K562 (cell line): ENCODE results near the gene RBM44. TPM values are rescaled to one million over a fixed set of nuclear protein-coding genes. Genes with fewer than 3 reads are reported as not detected.

Experiments
- ATAC-seq: fragments of 200-7000 bp; cut with Tn5 transposase; 3 replicates; pipeline ENCODE4 v1.9.1; 2020; ENCODE audit warnings: moderate library complexity
- BruUV-seq: library from RNA; stranded (reverse); fragments of 400-500 nt; replicated peaks from 2 replicates; lab custom pipeline; 2021; lab: Mats Ljungman, UMichigan
- CTCF ChIA-PET: fragments of 300-600 bp; formaldehyde crosslinking; extraction: SDS; loops from one replicate; lab custom pipeline; 2021; ENCODE audit warnings: low intra/inter-chr PET ratio; lab: Yijun Ruan, JAX
- POLR2A ChIA-PET: fragments of 300-600, 350-650 bp; sonication (Branson Sonifier 250); formaldehyde crosslinking; extraction: SDS; loops from one replicate; lab custom pipeline; 2021; ENCODE audit warnings: antibody characterized with exemption, inconsistent platforms; lab: Yijun Ruan, JAX
- DNase-seq, 4 experiments: peaks; one replicate each; pipeline versions ENCODE4 v3.0.0 to v3.0.0-alpha.2; 2011 to 2018; ENCODE audit warnings: low spot score in 3 of 4, mixed read lengths in 3 of 4; ENCODE audit errors: extremely low read depth in 1 of 4
- FAIRE-seq: peaks from 2 replicates; lab custom pipeline; 2011; peaks lifted over from hg19 to GRCh38; lab: Jason Lieb, UNC
- H2AFZ ChIP-seq: 2 replicates; pipeline ENCODE4 v1.6.0; 2011; ENCODE audit warnings: low read depth, low read length, control low read depth, inconsistent platforms
- H3K27ac ChIP-seq: fragments of 200-600 bp; 3 replicates; pipeline ENCODE4 v1.8.0; 2011; ENCODE audit warnings: low read depth, mild to moderate bottlenecking, control low read depth, inconsistent platforms, low read length, moderate library complexity, mixed read lengths; ENCODE audit errors: extremely low read depth
- H3K27me3 ChIP-seq, 2 experiments: fragments of 300-600 bp in 1 of 2; 2 replicates in 1 of 2; 3 replicates in 1 of 2; pipeline versions ENCODE4 v1.6.0 to v1.8.0; 2011; ENCODE audit warnings: inconsistent platforms in 2 of 2, low read length in 2 of 2, mild to moderate bottlenecking in 1 of 2, mixed read lengths in 1 of 2, moderate library complexity in 1 of 2; ENCODE audit not compliant: control insufficient read depth in 2 of 2, insufficient read depth in 2 of 2
- H3K36me3 ChIP-seq: fragments of 300-600 bp; 3 replicates; pipeline ENCODE4 v1.8.0; 2011; ENCODE audit warnings: mild to moderate bottlenecking, low read length, inconsistent platforms; ENCODE audit not compliant: control insufficient read depth, insufficient read depth
- H3K4me1 ChIP-seq, 2 experiments: fragments of 200-600 bp in 1 of 2; replicated peaks in 1 of 2; 2 replicates in 1 of 2; 3 replicates in 1 of 2; pipeline versions ENCODE4 v1.5.1 to v1.8.0; 2011; ENCODE audit warnings: inconsistent platforms in 2 of 2, low read length in 2 of 2, mild to moderate bottlenecking in 1 of 2, mixed read lengths in 1 of 2, moderate library complexity in 1 of 2; ENCODE audit not compliant: control insufficient read depth in 2 of 2, insufficient read depth in 2 of 2
- H3K4me2 ChIP-seq: 2 replicates; pipeline ENCODE4 v1.6.1; 2011; ENCODE audit warnings: low read length, control low read depth, inconsistent platforms, mixed read lengths; ENCODE audit not compliant: insufficient read depth
- H3K4me3 ChIP-seq: fragments of 200-600 bp; sonication (generic), shearing (Covaris generic); 2 replicates; pipeline ENCODE4 v1.5.1; 2016; ENCODE audit warnings: control low read depth, inconsistent platforms
- H3K79me2 ChIP-seq: fragments of 200-600 bp; 3 replicates; pipeline ENCODE4 v1.8.0; 2011; ENCODE audit warnings: low read length, inconsistent platforms; ENCODE audit not compliant: control insufficient read depth, insufficient read depth
- H3K9ac ChIP-seq, 2 experiments: 2 replicates each; pipeline versions ENCODE4 v1.6.0 to v1.6.1; 2011; ENCODE audit warnings: low read depth in 2 of 2, low read length in 2 of 2, control low read depth in 1 of 2, inconsistent platforms in 1 of 2, mild to moderate bottlenecking in 1 of 2, mixed read lengths in 1 of 2; ENCODE audit not compliant: insufficient read depth in 1 of 2
- H3K9me1 ChIP-seq: one replicate; pipeline ENCODE4 v1.6.0; 2011; ENCODE audit warnings: inconsistent platforms, mild to moderate bottlenecking, low read length, moderate library complexity; ENCODE audit not compliant: control insufficient read depth, insufficient read depth
- H3K9me3 ChIP-seq: replicated peaks from 2 replicates; pipeline ENCODE4 v1.5.1; 2011; ENCODE audit warnings: low read depth, low read length, inconsistent platforms; ENCODE audit not compliant: control insufficient read depth, insufficient read depth
- H4K20me1 ChIP-seq: replicated peaks from 2 replicates; pipeline ENCODE4 v1.6.1; 2011; ENCODE audit warnings: low read length, inconsistent platforms, mixed read lengths; ENCODE audit not compliant: control insufficient read depth, insufficient read depth
- BRD4 ChIP-seq: fragments of 200-600 bp; sonication (generic); IDR thresholded peaks from 2 replicates; pipeline ENCODE4 v1.6.1; 2017; ENCODE audit warnings: inconsistent platforms
- ESRRA ChIP-seq: fragments of 450-650 bp; IDR thresholded peaks from 2 replicates; pipeline ENCODE4 v1.6.1; 2014; ENCODE audit warnings: low read depth, mild to moderate bottlenecking, moderate library complexity, borderline replicate concordance
- HDAC2 ChIP-seq: fragments of 450-650 bp; IDR thresholded peaks from 2 replicates; pipeline ENCODE4 v1.6.1; 2016; ENCODE audit warnings: mild to moderate bottlenecking
- KLF6 ChIP-seq: fragments of 250-450 bp; sonication (Bioruptor Pico); IDR thresholded peaks from 2 replicates; pipeline ENCODE4 v1.4.0; 2020; ENCODE audit warnings: mild to moderate bottlenecking, moderate library complexity, borderline replicate concordance
- MYC ChIP-seq, 2 experiments: fragments of 250-450 bp in 1 of 2; sonication (Bioruptor Pico) in 1 of 2; IDR thresholded peaks; 2 replicates each; pipeline versions ENCODE4 v1.5.1 to v1.6.1; 2012 to 2021; ENCODE audit warnings: low read depth in 2 of 2, borderline replicate concordance in 1 of 2, improper control_type of control experiment in 1 of 2, low read length in 1 of 2, mild to moderate bottlenecking in 1 of 2, moderate library complexity in 1 of 2
- NR3C1 ChIP-seq: sonication (generic); formaldehyde crosslinking; IDR thresholded peaks from 2 replicates; pipeline ENCODE4 v1.8.1; 2022; ENCODE audit warnings: missing genetic modification reagents
- PHTF2 ChIP-seq: fragments of 250-450 bp; sonication (Bioruptor Pico); IDR thresholded peaks from 2 replicates; pipeline ENCODE4 v1.5.0; 2021; ENCODE audit warnings: mild to moderate bottlenecking
- YY1 ChIP-seq, 3 experiments: IDR thresholded peaks; 2 replicates each; pipeline ENCODE4 v1.6.1; 2011; ENCODE audit warnings: low read length in 2 of 3, mild to moderate bottlenecking in 2 of 3, moderate library complexity in 2 of 3, borderline replicate concordance in 1 of 3, control low read depth in 1 of 3, low read depth in 1 of 3; ENCODE audit not compliant: insufficient read depth in 3 of 3, insufficient replicate concordance in 2 of 3, control insufficient read depth in 1 of 3, insufficient read length in 1 of 3; ENCODE audit errors: extremely low read depth in 1 of 3
- ZNF408 ChIP-seq: fragments of 250-450 bp; sonication (Bioruptor Pico); IDR thresholded peaks from 2 replicates; pipeline ENCODE4 v1.4.0; 2020; ENCODE audit warnings: low read depth, mild to moderate bottlenecking, moderate library complexity
- WGBS: fragments of 100-300 bp; shearing (Covaris generic); methylation state at CpG from one replicate; pipeline ENCODE4 v1.1.6; 2016; ENCODE audit warnings: low coverage, mixed read lengths; ENCODE audit not compliant: insufficient coverage; ENCODE audit errors: missing lambda C conversion rate; 5-methylcytosine and 5-hydroxymethylcytosine counted together
- in situ Hi-C: fragments of 300-500 bp; cut with MboI; formaldehyde crosslinking; loops from 4 replicates; pipeline ENCODE4 v1.15.0; 2018; ENCODE audit warnings: inconsistent platforms, mixed read lengths
- intact Hi-C: fragments of 100-400 bp; cut with micrococcal nuclease; formaldehyde crosslinking; loops from 2 replicates; pipeline ENCODE4 v1.14.2; 2022
- polyA plus RNA-seq, 8 experiments: library from polyadenylated mRNA; depleted of rRNA in 4 of 8; stranded (reverse) in 5 of 8; unstranded in 3 of 8; fragments of >200 nt; fragmentation: Nextera tagmentation in 2 of 8; fragmentation: Illumina TruSeq in 1 of 8; extraction: Ambion mirVana in 2 of 8; extraction: Trizol in 1 of 8; gene quantifications; 2 replicates each; pipeline versions ENCODE4 v1.2.1 to v1.2.3, GENCODE V29; 2011 to 2014; ENCODE audit warnings: inconsistent platforms in 1 of 8, missing spikeins in 1 of 8
- total RNA-seq, 7 experiments: library from RNA; depleted of rRNA in 6 of 7; stranded (reverse); fragments of >200 nt in 6 of 7; fragmentation: Illumina TruSeq in 2 of 7; extraction: Trizol in 2 of 7; gene quantifications; 2 replicates each; pipeline versions ENCODE4 v1.2.1 to v1.2.3, GENCODE V29; 2011 to 2021; ENCODE audit warnings: low replicate concordance in 1 of 7
- TF ChIP-seq, protein P1 (sequence below): fragments of 450-650 bp; IDR thresholded peaks from 2 replicates; pipeline ENCODE4 v1.7.1; 2018; ENCODE audit warnings: mild to moderate bottlenecking, low read depth; ENCODE audit not compliant: partially characterized antibody
- TF ChIP-seq, protein P2 (sequence below): fragments of 450-650 bp; IDR thresholded peaks from 2 replicates; pipeline ENCODE4 v1.6.1; 2018; ENCODE audit not compliant: partially characterized antibody

RBM44 gene
- total and polyA plus RNA-seq, 9 of the 15 experiments (the other 6 are each of a cell fraction or from before 2014, with no cell fraction given) = 0.04 to 0.25 (median 0.13) TPM

DNA sequence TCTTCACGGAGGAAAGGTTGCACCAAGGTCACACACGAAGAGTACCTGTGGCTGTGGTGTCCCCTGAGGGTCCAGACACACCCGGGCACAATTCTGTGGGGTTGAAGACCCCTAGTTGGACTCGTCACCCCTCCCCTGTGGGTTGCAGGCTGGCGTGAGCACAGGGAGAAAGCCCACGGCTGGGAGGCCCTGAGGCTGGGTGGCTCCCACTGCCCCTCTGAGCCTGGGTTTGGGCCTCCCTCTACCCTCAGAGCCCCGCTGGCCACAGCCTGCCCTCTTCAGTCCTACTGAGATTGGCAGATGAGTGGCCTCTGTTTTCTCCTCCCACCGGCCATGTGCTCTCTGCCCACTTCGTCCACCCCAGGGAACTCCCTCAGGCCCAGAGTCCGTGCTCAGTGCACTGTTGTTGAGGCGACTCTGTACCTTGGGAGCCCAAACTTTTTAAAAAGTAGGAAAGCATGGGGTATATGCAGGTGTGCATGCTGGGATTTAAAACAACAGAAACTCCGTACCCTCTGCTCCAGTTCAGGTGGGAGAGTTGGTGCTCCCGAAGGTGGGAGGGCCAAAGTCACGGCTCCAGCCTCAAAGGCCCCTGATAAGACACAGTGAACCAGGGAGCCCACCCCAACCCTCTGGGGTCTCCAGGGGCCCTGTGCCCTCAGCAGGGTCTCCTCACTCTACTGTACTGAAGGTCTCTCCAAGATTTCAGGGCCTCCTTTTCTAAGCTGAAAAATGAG is 79.9 kb downstream of the RBM44 start:
- FAIRE-seq = no peak
- Histone ChIP-seq H3K27me3 (peaks cover 9 to 69% of the 10 kb centered on the region in 2 experiments; a peak in 4 of 5 replicates), H3K4me3 (no peak overlapping the region), H3K9me3 (no peaks in the 10 kb centered on the region)
- POLR2A ChIA-PET = no interaction called here
- no peak for TF ChIP-seq HDAC2
- TF ChIP-seq BRD4 = no peak
- TF ChIP-seq KLF6 = no peak
- TF ChIP-seq ESRRA = no peak
- no peak for TF ChIP-seq NR3C1
- TF ChIP-seq PHTF2 = no peak
- TF ChIP-seq YY1 (IDR thresholded peaks at IDR 0.05; ENCODE audit: borderline replicate concordance in 1 of 3, control insufficient read depth in 1 of 3, extremely low read depth in 1 of 3, insufficient read depth in 3 of 3, insufficient read length in 1 of 3, insufficient replicate concordance in 2 of 3, low read depth in 1 of 3, low read length in 2 of 3) = no peak
- no peak for TF ChIP-seq ZNF408 (CRISPR knock-in tag)
- TF ChIP-seq, protein P1, sequence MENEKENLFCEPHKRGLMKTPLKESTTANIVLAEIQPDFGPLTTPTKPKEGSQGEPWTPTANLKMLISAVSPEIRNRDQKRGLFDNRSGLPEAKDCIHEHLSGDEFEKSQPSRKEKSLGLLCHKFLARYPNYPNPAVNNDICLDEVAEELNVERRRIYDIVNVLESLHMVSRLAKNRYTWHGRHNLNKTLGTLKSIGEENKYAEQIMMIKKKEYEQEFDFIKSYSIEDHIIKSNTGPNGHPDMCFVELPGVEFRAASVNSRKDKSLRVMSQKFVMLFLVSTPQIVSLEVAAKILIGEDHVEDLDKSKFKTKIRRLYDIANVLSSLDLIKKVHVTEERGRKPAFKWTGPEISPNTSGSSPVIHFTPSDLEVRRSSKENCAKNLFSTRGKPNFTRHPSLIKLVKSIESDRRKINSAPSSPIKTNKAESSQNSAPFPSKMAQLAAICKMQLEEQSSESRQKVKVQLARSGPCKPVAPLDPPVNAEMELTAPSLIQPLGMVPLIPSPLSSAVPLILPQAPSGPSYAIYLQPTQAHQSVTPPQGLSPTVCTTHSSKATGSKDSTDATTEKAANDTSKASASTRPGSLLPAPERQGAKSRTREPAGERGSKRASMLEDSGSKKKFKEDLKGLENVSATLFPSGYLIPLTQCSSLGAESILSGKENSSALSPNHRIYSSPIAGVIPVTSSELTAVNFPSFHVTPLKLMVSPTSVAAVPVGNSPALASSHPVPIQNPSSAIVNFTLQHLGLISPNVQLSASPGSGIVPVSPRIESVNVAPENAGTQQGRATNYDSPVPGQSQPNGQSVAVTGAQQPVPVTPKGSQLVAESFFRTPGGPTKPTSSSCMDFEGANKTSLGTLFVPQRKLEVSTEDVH = no peak
- TF ChIP-seq MYC (IDR thresholded peaks at IDR 0.05; ENCODE audit: low read depth, low read length) = no peak
- TF ChIP-seq MYC (CRISPR knock-in tag; IDR thresholded peaks at IDR 0.05; ENCODE audit: borderline replicate concordance, low read depth) = no peak
- TF ChIP-seq, protein P2, sequence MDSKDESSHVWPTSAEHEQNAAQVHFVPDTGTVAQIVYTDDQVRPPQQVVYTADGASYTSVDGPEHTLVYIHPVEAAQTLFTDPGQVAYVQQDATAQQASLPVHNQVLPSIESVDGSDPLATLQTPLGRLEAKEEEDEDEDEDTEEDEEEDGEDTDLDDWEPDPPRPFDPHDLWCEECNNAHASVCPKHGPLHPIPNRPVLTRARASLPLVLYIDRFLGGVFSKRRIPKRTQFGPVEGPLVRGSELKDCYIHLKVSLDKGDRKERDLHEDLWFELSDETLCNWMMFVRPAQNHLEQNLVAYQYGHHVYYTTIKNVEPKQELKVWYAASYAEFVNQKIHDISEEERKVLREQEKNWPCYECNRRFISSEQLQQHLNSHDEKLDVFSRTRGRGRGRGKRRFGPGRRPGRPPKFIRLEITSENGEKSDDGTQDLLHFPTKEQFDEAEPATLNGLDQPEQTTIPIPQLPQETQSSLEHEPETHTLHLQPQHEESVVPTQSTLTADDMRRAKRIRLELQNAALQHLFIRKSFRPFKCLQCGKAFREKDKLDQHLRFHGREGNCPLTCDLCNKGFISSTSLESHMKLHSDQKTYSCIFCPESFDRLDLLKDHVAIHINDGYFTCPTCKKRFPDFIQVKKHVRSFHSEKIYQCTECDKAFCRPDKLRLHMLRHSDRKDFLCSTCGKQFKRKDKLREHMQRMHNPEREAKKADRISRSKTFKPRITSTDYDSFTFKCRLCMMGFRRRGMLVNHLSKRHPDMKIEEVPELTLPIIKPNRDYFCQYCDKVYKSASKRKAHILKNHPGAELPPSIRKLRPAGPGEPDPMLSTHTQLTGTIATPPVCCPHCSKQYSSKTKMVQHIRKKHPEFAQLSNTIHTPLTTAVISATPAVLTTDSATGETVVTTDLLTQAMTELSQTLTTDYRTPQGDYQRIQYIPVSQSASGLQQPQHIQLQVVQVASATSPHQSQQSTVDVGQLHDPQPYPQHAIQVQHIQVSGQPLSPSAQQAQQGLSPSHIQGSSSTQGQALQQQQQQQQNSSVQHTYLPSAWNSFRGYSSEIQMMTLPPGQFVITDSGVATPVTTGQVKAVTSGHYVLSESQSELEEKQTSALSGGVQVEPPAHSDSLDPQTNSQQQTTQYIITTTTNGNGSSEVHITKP = no peak
- TF ChIP-seq, all 486 proteins: peak for 0
- no TSS peak for BruUV-seq
- no peaks in the 10 kb centered on the region for H3K9me1 ChIP-seq
- in situ Hi-C loops (no loop called here), intact Hi-C loops (no loop called here)
- CTCF ChIA-PET = no interaction called here
- peaks cover 4% of the 10 kb centered on the region; the same call in 1 of the 2 replicates for H4K20me1 ChIP-seq
- H3K36me3 ChIP-seq = no peaks in the 10 kb centered on the region
- no peak overlapping the region for H2AFZ ChIP-seq
- DNase-seq = no peak
- no peak overlapping the region for H3K27ac ChIP-seq
- H3K4me1 ChIP-seq = peaks cover 0 to 10% of the 10 kb centered on the region in 2 experiments; a peak in 2 of 5 replicates
- ATAC-seq = no peak
- 12% methylated on average over 9 of the region's 14 CpGs for WGBS
- no peak overlapping the region for H3K9ac ChIP-seq
- H3K79me2 ChIP-seq = no peaks in the 10 kb centered on the region
- H3K4me2 ChIP-seq = no peak overlapping the region
